IPS-11a (cell line): Measurements from ENCODE around the gene ANK3.

Source experiments
- H3K4me3 ChIP-seq: one replicate; pipeline ENCODE4 v1.5.1; 2013; ENCODE audit warnings: low read depth, low read length, control low read depth

The ANK3 gene

GRCh38 chr10:60003651-60004523 is 385.8 kb downstream of the ANK3 start:
- H3K4me3 ChIP-seq, result no peak overlapping the region

GRCh38 chr10:60000747-60001146 is 388.9 kb downstream of the ANK3 start:
- H3K4me3 ChIP-seq, result no peak overlapping the region

- no peak overlapping the region for H3K4me3 ChIP-seq
Observed at GRCh38 chr10:59997827-59998525, 391.7 kb downstream of the ANK3 start.

- no peak overlapping the region for H3K4me3 ChIP-seq
Observed at GRCh38 chr10:59995862-59996261, 393.8 kb downstream of the ANK3 start.

- H3K4me3 ChIP-seq, result no peak overlapping the region
Observed at GRCh38 chr10:59993931-59994330, 395.7 kb downstream of the ANK3 start.

GRCh38 chr10:59991661-59992060 is 398.0 kb downstream of the ANK3 start:
- no peak overlapping the region for H3K4me3 ChIP-seq

GRCh38 chr10:59991117-59991516 is 398.6 kb downstream of the ANK3 start:
- H3K4me3 ChIP-seq, result no peak overlapping the region

DNA sequence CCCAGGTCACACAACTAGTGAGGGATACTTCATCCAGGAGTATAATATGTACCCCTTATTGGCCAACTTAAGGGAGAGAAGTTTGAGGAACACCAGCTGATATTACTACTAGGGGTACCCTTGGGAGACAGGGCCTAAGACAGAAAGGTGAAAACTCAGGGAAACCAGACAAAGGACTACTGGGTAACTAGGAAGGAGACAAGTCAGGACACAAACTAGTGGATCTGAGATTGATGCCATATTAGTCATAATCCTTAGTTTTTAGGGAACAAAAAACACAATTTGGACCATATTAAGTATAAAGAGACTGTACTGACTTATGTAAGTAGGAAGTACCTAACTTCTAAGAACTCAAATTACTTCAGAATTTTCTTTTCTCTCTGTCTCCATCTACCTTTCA is 404.0 kb downstream of the ANK3 start:
- no peak overlapping the region for H3K4me3 ChIP-seq

GRCh38 chr10:59984415-59984814 is 405.3 kb downstream of the ANK3 start:
- H3K4me3 ChIP-seq, result no peak overlapping the region

- H3K4me3 ChIP-seq, result no peak overlapping the region
Observed at GRCh38 chr10:59980356-59980755, 409.3 kb downstream of the ANK3 start.

- H3K4me3 ChIP-seq, result no peak overlapping the region
Observed at GRCh38 chr10:59977486-59977885, 412.2 kb downstream of the ANK3 start.

DNA sequence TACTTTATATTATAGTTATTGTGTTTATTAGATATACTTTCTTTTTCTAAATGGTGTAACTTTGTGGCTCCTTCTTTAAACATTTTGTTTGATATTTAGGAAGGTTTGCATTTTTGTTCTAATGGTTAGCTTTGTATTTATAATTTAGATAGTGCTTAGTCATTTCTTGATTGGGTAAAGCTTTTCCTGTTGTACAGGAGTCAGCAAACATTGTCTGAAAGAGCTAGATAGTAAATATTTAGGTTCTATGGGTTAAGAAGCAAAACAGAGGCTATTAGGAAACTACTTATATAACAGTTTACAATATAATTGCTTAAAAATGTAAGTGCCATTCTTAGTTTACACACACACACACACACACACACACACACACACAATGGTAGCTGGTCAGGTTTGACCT is 412.8 kb downstream of the ANK3 start:
- H3K4me3 ChIP-seq, result no peak overlapping the region
